HG02798 (cell line): ENCODE data around the gene FXYD1.

Experiments used
- ATAC-seq: cut with Tn5 transposase; IDR thresholded peaks from one replicate; pipeline ENCODE4 v1.9.1; 2021; ENCODE audit warnings: mild to moderate bottlenecking; ENCODE audit not compliant: unreplicated experiment, poor library complexity

FXYD1 gene

GRCh38 chr19:35178701-35179100 lies 40.1 kb downstream of the FXYD1 start:
- ATAC-seq = no peak

- ATAC-seq = no peak
Measured at GRCh38 chr19:35179830-35180229, 41.2 kb downstream of the FXYD1 start.

- no peak for ATAC-seq
Measured at GRCh38 chr19:35181387-35181786, 42.8 kb downstream of the FXYD1 start.

- no peak for ATAC-seq
Measured at GRCh38 chr19:35184267-35184666, 45.6 kb downstream of the FXYD1 start.

GRCh38 chr19:35184884-35185283 lies 46.3 kb downstream of the FXYD1 start:
- no peak for ATAC-seq
